Measurements from ENCODE around the gene E2F1.

The E2F1 gene

GRCh38 chr20:33664085-33664761 lies 22.0 kb downstream of the E2F1 start:
- H3K9me3 ChIP-seq (ENCODE audit: control insufficient read depth in 1 of 2, low read length in 2 of 2): no peaks in the 10 kb centered on the region
- peak overlapping the region; percentile 84 for H3K4me3 ChIP-seq (ENCODE audit: low read depth in 1 of 2, low read length in 2 of 2)
- peaks cover 8 to 19% of the 10 kb centered on the region in 2 donors for H3K36me3 ChIP-seq (ENCODE audit: control insufficient read depth in 1 of 2, insufficient read depth in 2 of 2, low read length in 2 of 2)
- H3K27me3 ChIP-seq (ENCODE audit: control insufficient read depth in 1 of 2, insufficient read depth in 2 of 2, low read length in 2 of 2): no peaks in the 10 kb centered on the region
- H3K4me1 ChIP-seq (ENCODE audit: control insufficient read depth in 1 of 2, insufficient read depth in 2 of 2, low read length in 2 of 2): peaks cover 26 to 48% of the 10 kb centered on the region in 2 donors
- H3K9ac ChIP-seq (ENCODE audit: low read depth in 1 of 2, low read length in 2 of 2): peak overlapping the region; percentile 78 to 97
- peak overlapping the region; percentile 82 for H3K27ac ChIP-seq (ENCODE audit: low read depth, low read length)

GRCh38 chr20:33663161-33664084 lies 22.8 kb downstream of the E2F1 start:
- Histone ChIP-seq H3K27ac (ENCODE audit: low read depth, low read length) (peak overlapping the region; percentile 82), H3K27me3 (ENCODE audit: control insufficient read depth in 1 of 2, insufficient read depth in 2 of 2, low read length in 2 of 2) (no peaks in the 10 kb centered on the region), H3K9me3 (ENCODE audit: control insufficient read depth in 1 of 2, low read length in 2 of 2) (no peaks in the 10 kb centered on the region), H3K9ac (ENCODE audit: low read depth in 1 of 2, low read length in 2 of 2) (peak overlapping the region; percentile 78 to 97), H3K4me3 (ENCODE audit: low read depth in 1 of 2, low read length in 2 of 2) (peak overlapping the region; percentile 84), H3K36me3 (ENCODE audit: control insufficient read depth in 1 of 2, insufficient read depth in 2 of 2, low read length in 2 of 2) (peaks cover 0 to 18% of the 10 kb centered on the region in 2 donors), H3K4me1 (ENCODE audit: control insufficient read depth in 1 of 2, insufficient read depth in 2 of 2, low read length in 2 of 2) (peaks cover 26 to 45% of the 10 kb centered on the region in 2 donors)

GRCh38 chr20:33662172-33662571 lies 24.0 kb downstream of the E2F1 start, which contains the start of gene C20orf144:
Gene C20orf144, plus strand, starts transcription at chr20:33662327. Its CDS starts 19 bp downstream, at chr20:33662346.
- no peaks in the 10 kb centered on the region for H3K27me3 ChIP-seq (ENCODE audit: control insufficient read depth in 1 of 2, insufficient read depth in 2 of 2, low read length in 2 of 2)
- peaks cover 20 to 33% of the 10 kb centered on the region in 2 donors for H3K4me1 ChIP-seq (ENCODE audit: control insufficient read depth in 1 of 2, insufficient read depth in 2 of 2, low read length in 2 of 2)
- peak within 1 kb of the TSS; percentile 84 for H3K4me3 ChIP-seq (ENCODE audit: low read depth in 1 of 2, low read length in 2 of 2)
- peaks cover 4 to 27% of the 10 kb centered on the region in 2 donors for H3K36me3 ChIP-seq (ENCODE audit: control insufficient read depth in 1 of 2, insufficient read depth in 2 of 2, low read length in 2 of 2)
- H3K9ac ChIP-seq (ENCODE audit: low read depth in 1 of 2, low read length in 2 of 2): peak within 1 kb of the TSS; percentile 76 to 78
- no peaks in the 10 kb centered on the region for H3K9me3 ChIP-seq (ENCODE audit: control insufficient read depth in 1 of 2, low read length in 2 of 2)
- peak within 1 kb of the TSS; percentile 82 for H3K27ac ChIP-seq (ENCODE audit: low read depth, low read length)

DNA sequence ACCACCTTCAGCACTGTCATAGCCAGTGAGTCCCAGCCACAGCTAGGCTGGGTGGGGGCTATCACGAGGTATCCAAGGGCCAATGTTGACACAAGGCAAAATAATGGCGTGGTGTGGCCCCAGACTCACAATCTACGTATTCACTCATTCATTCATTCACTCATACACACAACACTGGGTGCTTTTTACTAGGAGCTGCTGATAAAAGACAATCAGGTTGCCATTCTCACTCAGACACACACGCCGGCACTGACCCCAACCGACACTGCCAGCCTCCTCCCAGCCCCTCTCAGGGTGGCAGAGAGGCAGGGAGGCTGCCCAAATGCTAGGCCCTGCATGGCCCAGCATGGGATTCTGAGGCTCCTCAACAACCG lies 25.5 kb downstream of the E2F1 start:
- H3K9me3 ChIP-seq (ENCODE audit: control insufficient read depth in 1 of 2, low read length in 2 of 2): no peaks in the 10 kb centered on the region
- no peaks in the 10 kb centered on the region for H3K27me3 ChIP-seq (ENCODE audit: control insufficient read depth in 1 of 2, insufficient read depth in 2 of 2, low read length in 2 of 2)
- H3K36me3 ChIP-seq (ENCODE audit: control insufficient read depth in 1 of 2, insufficient read depth in 2 of 2, low read length in 2 of 2): peaks cover 7 to 32% of the 10 kb centered on the region in 2 donors
- no peak overlapping the region for H3K4me3 ChIP-seq (ENCODE audit: low read depth in 1 of 2, low read length in 2 of 2)
- no peak overlapping the region for H3K9ac ChIP-seq (ENCODE audit: low read depth in 1 of 2, low read length in 2 of 2)
- peaks cover 15 to 24% of the 10 kb centered on the region in 2 donors for H3K4me1 ChIP-seq (ENCODE audit: control insufficient read depth in 1 of 2, insufficient read depth in 2 of 2, low read length in 2 of 2)
- H3K27ac ChIP-seq (ENCODE audit: low read depth, low read length): no peak overlapping the region

DNA sequence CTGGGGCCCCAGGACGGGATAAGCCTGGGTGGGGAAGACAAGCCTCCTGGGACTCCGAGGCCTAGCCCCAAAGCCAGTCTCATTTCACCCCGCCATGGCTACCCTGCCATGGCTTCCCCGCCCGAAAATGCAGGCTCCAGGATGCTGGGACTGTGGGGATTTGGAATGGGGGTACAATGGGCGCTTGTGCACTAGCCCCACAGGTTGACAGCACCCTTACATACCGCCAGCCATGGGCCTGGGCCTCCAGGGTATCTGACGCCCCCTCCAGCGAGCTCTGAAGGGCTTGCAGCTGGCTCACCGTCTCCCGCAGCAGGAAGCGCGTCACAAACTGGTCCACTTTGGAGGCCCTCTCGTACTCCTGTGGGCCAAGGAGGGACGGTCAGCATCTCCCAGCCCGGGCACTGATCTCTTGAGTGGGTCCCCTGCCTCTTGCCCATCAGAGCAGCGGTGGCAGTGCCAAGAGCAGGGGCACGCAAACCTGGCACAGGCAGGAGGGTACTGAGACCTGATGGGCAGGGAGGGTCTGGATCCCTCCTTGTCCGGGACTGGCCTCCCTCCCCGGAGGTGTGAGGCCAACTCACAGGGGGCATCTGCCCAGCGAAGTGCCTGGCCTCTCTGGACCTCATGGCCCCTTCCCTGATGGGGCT lies 26.0 kb downstream of the E2F1 start:
- Histone ChIP-seq H3K36me3 (ENCODE audit: control insufficient read depth in 1 of 2, insufficient read depth in 2 of 2, low read length in 2 of 2) (peaks cover 7 to 32% of the 10 kb centered on the region in 2 donors), H3K27ac (ENCODE audit: low read depth, low read length) (no peak overlapping the region), H3K9ac (ENCODE audit: low read depth in 1 of 2, low read length in 2 of 2) (no peak overlapping the region), H3K4me1 (ENCODE audit: control insufficient read depth in 1 of 2, insufficient read depth in 2 of 2, low read length in 2 of 2) (peaks cover 15 to 26% of the 10 kb centered on the region in 2 donors), H3K27me3 (ENCODE audit: control insufficient read depth in 1 of 2, insufficient read depth in 2 of 2, low read length in 2 of 2) (no peaks in the 10 kb centered on the region), H3K4me3 (ENCODE audit: low read depth in 1 of 2, low read length in 2 of 2) (no peak overlapping the region), H3K9me3 (ENCODE audit: control insufficient read depth in 1 of 2, low read length in 2 of 2) (no peaks in the 10 kb centered on the region)

DNA sequence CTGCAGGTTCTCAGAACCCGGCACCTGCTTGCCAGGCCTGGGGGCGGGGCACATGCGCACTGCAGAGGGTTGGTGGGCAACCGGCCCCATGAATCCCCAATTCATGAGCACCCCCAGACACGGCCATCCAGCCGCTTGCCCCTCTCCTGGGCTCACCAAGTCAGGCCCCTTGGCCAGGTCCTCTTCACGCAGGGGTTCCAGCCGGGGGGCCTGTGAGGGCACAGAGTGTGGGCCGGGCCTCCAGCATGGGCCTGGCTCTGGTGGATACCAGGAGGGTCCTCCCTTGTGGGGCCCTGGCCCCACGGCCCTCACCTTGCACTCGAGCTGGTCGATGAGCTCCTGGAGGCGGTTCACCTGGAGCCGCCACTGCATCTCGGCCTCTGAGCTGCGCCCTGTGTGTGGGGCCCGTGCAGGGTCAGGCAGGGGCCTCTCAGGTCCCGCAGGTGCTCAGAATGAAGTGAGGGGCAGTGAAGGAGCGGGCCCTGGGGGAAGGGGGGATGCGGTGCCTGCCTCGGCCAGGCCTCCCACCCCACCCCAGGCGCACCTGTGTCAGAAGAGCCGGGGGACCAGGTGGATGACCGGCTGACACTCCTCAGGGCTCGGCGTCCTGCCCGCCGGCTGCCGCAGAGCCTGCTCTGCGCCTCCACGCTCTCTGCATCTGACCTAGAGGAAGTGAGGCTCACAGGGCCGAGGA lies 26.7 kb downstream of the E2F1 start:
- no peak overlapping the region for H3K9ac ChIP-seq (ENCODE audit: low read depth in 1 of 2, low read length in 2 of 2)
- H3K4me1 ChIP-seq (ENCODE audit: control insufficient read depth in 1 of 2, insufficient read depth in 2 of 2, low read length in 2 of 2): peaks cover 15 to 28% of the 10 kb centered on the region in 2 donors
- peaks cover 7 to 32% of the 10 kb centered on the region in 2 donors for H3K36me3 ChIP-seq (ENCODE audit: control insufficient read depth in 1 of 2, insufficient read depth in 2 of 2, low read length in 2 of 2)
- no peaks in the 10 kb centered on the region for H3K9me3 ChIP-seq (ENCODE audit: control insufficient read depth in 1 of 2, low read length in 2 of 2)
- no peaks in the 10 kb centered on the region for H3K27me3 ChIP-seq (ENCODE audit: control insufficient read depth in 1 of 2, insufficient read depth in 2 of 2, low read length in 2 of 2)
- no peak overlapping the region for H3K4me3 ChIP-seq (ENCODE audit: low read depth in 1 of 2, low read length in 2 of 2)
- no peak overlapping the region for H3K27ac ChIP-seq (ENCODE audit: low read depth, low read length)

DNA sequence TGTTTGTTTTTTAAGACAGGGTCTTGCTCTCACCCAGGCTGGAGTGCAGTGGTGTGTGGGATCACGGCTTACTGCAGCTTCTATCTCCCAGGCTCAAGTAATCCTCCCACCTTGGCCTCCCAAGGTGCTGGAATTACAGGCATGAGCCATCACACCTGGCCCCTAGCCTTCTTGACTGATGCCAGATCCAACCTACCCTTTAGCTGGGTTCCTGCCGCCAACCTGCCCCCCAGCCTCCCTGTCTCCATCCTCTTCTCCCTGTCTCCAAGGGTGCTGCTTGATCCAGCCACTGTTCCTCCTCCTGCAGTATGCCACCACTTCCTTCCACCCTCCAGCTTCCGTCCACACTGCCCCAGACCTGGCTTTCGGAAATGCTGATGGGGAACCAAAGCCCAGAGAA lies 27.3 kb downstream of the E2F1 start:
- no peak overlapping the region for H3K27ac ChIP-seq (ENCODE audit: low read depth, low read length)
- peaks cover 15 to 28% of the 10 kb centered on the region in 2 donors for H3K4me1 ChIP-seq (ENCODE audit: control insufficient read depth in 1 of 2, insufficient read depth in 2 of 2, low read length in 2 of 2)
- H3K4me3 ChIP-seq (ENCODE audit: low read depth in 1 of 2, low read length in 2 of 2): no peak overlapping the region
- no peak overlapping the region for H3K9ac ChIP-seq (ENCODE audit: low read depth in 1 of 2, low read length in 2 of 2)
- H3K36me3 ChIP-seq (ENCODE audit: control insufficient read depth in 1 of 2, insufficient read depth in 2 of 2, low read length in 2 of 2): peaks cover 7 to 32% of the 10 kb centered on the region in 2 donors
- H3K9me3 ChIP-seq (ENCODE audit: control insufficient read depth in 1 of 2, low read length in 2 of 2): no peaks in the 10 kb centered on the region
- H3K27me3 ChIP-seq (ENCODE audit: control insufficient read depth in 1 of 2, insufficient read depth in 2 of 2, low read length in 2 of 2): no peaks in the 10 kb centered on the region

- Histone ChIP-seq H3K4me1 (ENCODE audit: control insufficient read depth in 1 of 2, insufficient read depth in 2 of 2, low read length in 2 of 2) (peaks cover 18 to 30% of the 10 kb centered on the region in 2 donors), H3K27me3 (ENCODE audit: control insufficient read depth in 1 of 2, insufficient read depth in 2 of 2, low read length in 2 of 2) (no peaks in the 10 kb centered on the region), H3K36me3 (ENCODE audit: control insufficient read depth in 1 of 2, insufficient read depth in 2 of 2, low read length in 2 of 2) (peaks cover 7 to 32% of the 10 kb centered on the region in 2 donors), H3K9me3 (ENCODE audit: control insufficient read depth in 1 of 2, low read length in 2 of 2) (no peaks in the 10 kb centered on the region), H3K4me3 (ENCODE audit: low read depth in 1 of 2, low read length in 2 of 2) (no peak overlapping the region), H3K9ac (ENCODE audit: low read depth in 1 of 2, low read length in 2 of 2) (no peak overlapping the region), H3K27ac (ENCODE audit: low read depth, low read length) (no peak overlapping the region)
Observed at GRCh38 chr20:33658510-33658909, 27.7 kb downstream of the E2F1 start.

DNA sequence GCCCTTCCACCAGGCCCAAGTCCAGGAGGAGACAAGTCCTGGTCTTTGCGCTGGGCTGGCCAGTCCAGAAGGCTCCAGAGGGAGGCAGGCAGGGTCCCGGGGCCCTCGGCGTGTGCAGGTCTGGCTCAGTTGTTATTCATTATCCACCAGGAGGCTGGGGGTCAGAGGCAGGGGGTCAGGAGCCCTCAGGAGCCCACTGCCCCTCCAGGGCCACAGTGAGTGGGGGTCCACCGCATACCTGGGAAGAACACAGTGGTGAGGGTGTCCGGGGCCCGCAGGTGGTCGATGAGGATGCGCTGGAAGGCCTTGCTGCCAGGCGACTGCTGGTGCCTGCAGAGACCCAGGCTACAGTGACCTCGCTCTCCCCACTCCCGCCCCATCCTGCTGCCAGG lies 28.5 kb downstream of the E2F1 start:
- Histone ChIP-seq H3K4me1 (ENCODE audit: control insufficient read depth in 1 of 2, insufficient read depth in 2 of 2, low read length in 2 of 2) (peaks cover 21 to 31% of the 10 kb centered on the region in 2 donors), H3K36me3 (ENCODE audit: control insufficient read depth in 1 of 2, insufficient read depth in 2 of 2, low read length in 2 of 2) (peaks cover 7 to 32% of the 10 kb centered on the region in 2 donors), H3K9ac (ENCODE audit: low read depth in 1 of 2, low read length in 2 of 2) (no peak overlapping the region), H3K9me3 (ENCODE audit: control insufficient read depth in 1 of 2, low read length in 2 of 2) (no peaks in the 10 kb centered on the region), H3K27ac (ENCODE audit: low read depth, low read length) (no peak overlapping the region), H3K4me3 (ENCODE audit: low read depth in 1 of 2, low read length in 2 of 2) (no peak overlapping the region), H3K27me3 (ENCODE audit: control insufficient read depth in 1 of 2, insufficient read depth in 2 of 2, low read length in 2 of 2) (no peaks in the 10 kb centered on the region)
